Measurements from ENCODE around the gene MS4A6E.
"Not testable (repeated sequence)": the region's sequence is repeated elsewhere in the genome, so short reads cannot be mapped to it uniquely, and the experiment has no call there.

Gene MS4A6E, protein sequence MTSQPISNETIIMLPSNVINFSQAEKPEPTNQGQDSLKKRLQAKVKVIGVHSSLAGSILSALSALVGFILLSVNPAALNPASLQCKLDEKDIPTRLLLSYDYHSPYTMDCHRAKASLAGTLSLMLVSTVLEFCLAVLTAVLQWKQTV

DNA sequence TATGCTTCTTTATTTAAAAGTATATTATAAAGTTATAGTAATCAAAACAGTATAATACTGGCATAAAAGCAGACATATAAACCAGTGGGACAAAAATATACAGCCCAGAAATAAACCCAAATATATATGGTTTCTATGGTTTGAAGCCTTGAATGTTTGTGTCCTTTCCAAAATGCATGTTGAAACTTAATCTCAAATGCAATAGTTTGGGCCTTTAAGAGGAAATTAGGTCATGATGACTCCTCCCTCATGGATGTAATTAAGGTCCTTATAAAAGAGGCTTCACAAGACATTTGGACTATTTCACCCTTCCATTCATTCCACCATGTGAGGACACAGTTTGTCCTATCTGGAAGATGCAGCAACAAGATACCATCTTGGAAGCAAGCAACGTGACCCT, at the start of gene MS4A6E:
TSS of gene MS4A6E (plus strand) at position 301 of the 400 bp plus-strand sequence. CDS start 7,641 bp downstream, outside the sequence.
- DNase-seq (ENCODE audit: extremely low read depth, low read depth): no peak
- TF ChIP-seq, protein P1, sequence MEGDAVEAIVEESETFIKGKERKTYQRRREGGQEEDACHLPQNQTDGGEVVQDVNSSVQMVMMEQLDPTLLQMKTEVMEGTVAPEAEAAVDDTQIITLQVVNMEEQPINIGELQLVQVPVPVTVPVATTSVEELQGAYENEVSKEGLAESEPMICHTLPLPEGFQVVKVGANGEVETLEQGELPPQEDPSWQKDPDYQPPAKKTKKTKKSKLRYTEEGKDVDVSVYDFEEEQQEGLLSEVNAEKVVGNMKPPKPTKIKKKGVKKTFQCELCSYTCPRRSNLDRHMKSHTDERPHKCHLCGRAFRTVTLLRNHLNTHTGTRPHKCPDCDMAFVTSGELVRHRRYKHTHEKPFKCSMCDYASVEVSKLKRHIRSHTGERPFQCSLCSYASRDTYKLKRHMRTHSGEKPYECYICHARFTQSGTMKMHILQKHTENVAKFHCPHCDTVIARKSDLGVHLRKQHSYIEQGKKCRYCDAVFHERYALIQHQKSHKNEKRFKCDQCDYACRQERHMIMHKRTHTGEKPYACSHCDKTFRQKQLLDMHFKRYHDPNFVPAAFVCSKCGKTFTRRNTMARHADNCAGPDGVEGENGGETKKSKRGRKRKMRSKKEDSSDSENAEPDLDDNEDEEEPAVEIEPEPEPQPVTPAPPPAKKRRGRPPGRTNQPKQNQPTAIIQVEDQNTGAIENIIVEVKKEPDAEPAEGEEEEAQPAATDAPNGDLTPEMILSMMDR (IDR thresholded peaks at IDR 0.05; ENCODE audit: low read depth, low read length): no peak

DNA sequence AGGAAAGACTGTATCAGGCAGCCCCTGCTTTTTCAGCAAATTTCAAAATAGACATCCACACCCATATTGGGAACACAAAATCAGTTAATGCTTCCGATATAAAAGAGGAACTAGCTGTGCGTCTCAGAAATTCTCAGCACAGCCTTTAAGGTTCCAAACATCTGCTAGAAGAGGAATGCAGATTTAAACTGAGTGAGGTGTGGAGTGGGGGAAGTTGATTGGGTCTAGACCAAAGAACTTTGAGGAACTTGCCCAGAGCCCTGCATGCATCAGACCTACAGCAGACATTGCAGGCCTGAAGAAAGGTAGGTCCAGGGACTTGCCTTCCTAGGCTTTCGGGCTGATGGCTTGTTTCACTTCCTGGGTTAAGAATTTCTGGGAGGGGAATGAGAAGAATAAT, 46.6 kb upstream of the MS4A6E start, which contains the start of gene MS4A4A:
TSS of gene MS4A4A (plus strand) at position 255 of the 400 bp plus-strand sequence. CDS start at position 265, 10 bp downstream.
- DNase-seq (ENCODE audit: extremely low read depth, low read depth): no peak
- TF ChIP-seq, protein P1 (IDR thresholded peaks at IDR 0.05; ENCODE audit: low read depth, low read length): no peak

DNA sequence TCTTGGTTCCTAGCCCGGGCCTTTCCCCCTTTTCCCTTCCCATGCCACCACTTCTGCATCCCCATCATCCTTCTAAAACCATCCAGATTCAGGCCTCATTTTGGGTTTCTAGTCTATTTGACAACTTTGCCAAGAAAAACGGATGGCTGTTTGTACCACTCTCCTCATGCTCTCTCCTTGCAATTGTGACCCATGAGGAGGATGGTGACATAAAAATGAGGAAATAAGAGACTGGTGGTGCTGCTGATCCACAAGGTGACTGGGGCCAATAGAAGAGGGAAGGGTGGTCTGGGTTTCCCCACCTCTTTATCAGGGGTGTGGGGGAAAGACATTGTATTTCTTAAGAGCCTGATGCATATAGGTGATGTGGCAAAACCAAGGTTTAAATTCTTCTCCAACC, 45.6 kb upstream of the MS4A6E start:
- TF ChIP-seq, protein P1 (IDR thresholded peaks at IDR 0.05; ENCODE audit: low read depth, low read length): no peak
- DNase-seq (ENCODE audit: extremely low read depth, low read depth): no peak

DNA sequence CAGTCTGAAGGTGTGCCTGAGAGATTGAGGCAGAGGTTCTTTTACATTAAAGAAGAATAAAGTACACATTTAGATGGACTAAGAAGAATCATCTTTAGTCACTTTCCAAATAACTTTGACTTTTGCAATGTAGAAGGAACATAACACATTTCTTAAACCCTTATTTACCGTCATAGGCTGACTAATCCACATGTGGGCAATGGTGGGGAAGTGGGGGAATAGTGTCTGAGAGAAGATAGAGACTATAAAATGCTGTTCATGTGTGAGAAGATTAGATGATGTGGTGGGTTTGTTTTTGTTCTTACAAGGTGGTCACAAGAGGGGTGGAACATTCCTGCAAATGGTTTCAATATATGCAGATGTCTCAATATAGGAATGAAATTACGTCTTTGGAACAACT, 44.8 kb upstream of the MS4A6E start:
- no peak for DNase-seq (ENCODE audit: extremely low read depth, low read depth)
- TF ChIP-seq, protein P1 (IDR thresholded peaks at IDR 0.05; ENCODE audit: low read depth, low read length): no peak

DNA sequence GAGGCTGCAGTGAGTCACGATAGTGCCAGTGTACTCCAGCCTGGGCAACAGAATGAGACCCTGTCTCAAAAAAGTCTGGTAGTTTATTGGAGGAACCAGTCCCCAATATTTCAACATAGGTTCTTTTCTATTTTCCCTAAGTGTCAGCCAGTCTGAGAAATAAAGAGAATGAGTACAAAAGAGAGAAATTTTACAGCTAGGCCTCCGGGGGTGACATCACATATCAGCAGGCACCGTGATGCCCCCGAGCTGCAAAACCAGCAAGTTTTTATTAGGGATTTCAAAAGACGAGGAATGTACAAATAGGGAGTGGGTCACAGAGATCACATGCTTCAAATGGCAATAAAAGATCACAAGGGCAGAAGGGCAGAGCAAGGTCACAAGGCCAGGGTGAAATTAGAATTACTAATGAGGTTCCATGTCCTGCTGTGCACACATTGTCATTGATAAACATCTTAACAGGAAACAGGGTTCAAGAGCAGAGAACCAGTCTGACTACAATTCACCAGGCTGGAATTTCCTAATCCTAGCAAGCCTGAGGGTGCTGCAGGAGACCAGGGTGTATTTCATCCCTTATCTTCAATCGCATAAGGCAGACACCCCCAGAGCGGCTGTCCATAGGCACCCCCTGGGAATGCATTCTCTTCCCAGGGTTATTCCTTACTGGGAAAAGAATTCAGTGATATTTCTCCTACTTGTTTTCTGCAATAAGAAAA, 41.5 kb upstream of the MS4A6E start:
- DNase-seq (ENCODE audit: extremely low read depth, low read depth): not testable (repeated sequence)

DNA sequence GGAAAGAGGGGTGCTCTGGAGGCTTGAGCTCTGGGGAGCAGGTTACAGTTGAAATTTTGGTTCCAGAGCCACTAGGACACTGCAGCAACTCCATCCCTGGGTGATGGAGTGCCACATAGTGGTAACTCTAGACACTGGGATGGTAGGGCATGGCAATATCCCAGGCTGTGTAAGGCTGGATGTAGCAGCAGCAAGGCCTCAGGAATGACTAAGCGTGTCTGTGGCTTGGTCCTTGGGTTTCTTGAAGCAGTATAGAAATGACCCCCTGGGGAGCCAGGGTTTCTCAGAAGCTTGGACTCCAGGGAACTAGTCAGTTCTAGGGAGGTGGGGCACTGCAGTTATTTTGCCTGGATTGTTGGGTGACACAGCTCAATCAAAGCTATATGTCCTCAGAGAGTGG, 38.5 kb upstream of the MS4A6E start:
- TF ChIP-seq, protein P1 (IDR thresholded peaks at IDR 0.05; ENCODE audit: low read depth, low read length): no peak

DNA sequence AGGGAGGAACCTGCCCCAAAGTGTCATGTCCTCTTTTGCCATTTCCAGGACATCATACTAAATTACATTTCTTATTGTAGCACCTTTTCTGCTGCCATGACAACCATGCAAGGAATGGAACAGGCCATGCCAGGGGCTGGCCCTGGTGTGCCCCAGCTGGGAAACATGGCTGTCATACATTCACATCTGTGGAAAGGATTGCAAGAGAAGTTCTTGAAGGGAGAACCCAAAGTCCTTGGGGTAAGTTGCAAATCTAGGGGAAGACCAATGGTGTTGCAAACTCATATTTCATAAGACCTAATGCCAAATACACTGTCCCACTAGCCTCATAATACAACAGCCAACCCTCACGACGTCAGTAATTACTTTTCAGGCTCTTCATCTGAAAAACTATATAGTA, 34.9 kb upstream of the MS4A6E start:
- no peak for DNase-seq (ENCODE audit: extremely low read depth, low read depth)
- TF ChIP-seq, protein P1 (IDR thresholded peaks at IDR 0.05; ENCODE audit: low read depth, low read length): no peak

More for the DNA sequence above, 38.5 kb upstream of the MS4A6E start:
- no peak for DNase-seq (ENCODE audit: extremely low read depth, low read depth)

All from AG09319 (cell line).